ENCODE results near the gene TGFB2.

DNA sequence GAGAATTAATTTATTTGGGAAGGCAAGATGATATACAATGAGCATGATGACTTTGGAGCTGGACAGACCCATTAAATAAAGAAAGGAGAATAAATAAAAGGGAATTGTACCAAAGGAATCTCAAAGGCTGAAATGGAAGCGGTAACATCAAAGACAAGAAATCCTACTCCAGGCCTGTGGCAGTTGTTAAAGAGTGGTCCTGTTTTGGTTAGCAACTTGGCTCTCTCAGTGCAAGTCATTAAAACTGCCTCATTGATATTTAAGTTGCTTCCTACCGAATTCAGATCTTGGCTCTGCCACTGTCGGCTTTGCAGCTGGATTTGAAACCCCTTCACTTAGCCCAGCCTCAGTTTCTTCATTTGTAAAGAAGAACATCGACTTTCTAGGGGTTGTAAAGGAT, 10.1 kb downstream of the TGFB2 start:
- TF ChIP-seq, protein P1, sequence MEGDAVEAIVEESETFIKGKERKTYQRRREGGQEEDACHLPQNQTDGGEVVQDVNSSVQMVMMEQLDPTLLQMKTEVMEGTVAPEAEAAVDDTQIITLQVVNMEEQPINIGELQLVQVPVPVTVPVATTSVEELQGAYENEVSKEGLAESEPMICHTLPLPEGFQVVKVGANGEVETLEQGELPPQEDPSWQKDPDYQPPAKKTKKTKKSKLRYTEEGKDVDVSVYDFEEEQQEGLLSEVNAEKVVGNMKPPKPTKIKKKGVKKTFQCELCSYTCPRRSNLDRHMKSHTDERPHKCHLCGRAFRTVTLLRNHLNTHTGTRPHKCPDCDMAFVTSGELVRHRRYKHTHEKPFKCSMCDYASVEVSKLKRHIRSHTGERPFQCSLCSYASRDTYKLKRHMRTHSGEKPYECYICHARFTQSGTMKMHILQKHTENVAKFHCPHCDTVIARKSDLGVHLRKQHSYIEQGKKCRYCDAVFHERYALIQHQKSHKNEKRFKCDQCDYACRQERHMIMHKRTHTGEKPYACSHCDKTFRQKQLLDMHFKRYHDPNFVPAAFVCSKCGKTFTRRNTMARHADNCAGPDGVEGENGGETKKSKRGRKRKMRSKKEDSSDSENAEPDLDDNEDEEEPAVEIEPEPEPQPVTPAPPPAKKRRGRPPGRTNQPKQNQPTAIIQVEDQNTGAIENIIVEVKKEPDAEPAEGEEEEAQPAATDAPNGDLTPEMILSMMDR (IDR thresholded peaks at IDR 0.05 in 4 of 5, conservative IDR thresholded peaks at IDR 0.05 in 1 of 5), result no peak
- no peak for TF ChIP-seq POLR2A (IDR thresholded peaks at IDR 0.05)
